Right ventricle myocardium superior (tissue), 1 donor: Measurements from ENCODE around the gene TSPAN13. TPM values are rescaled to one million over a fixed set of nuclear protein-coding genes. Genes with fewer than 3 reads are reported as not detected.

Experiments
- ATAC-seq: fragments of 200-7000 bp; cut with Tn5 transposase; one replicate; pipeline ENCODE4 v1.9.1; 2020; ENCODE audit warnings: mild to moderate bottlenecking; ENCODE audit not compliant: poor library complexity
- DNase-seq: peaks from one replicate; pipeline ENCODE4 v3.0.0-alpha.2; 2020
- intact Hi-C: fragments of 100-400 bp; cut with DNase I; formaldehyde crosslinking; loops from one replicate; pipeline ENCODE4 v1.11.2; 2022
- total RNA-seq: library from RNA; stranded (reverse); fragmentation: NEBNext Ultra II Directional; extraction: Animal tissue kit (Norgen Biotek cat#: 25700); gene quantifications from one replicate; pipeline ENCODE4 v1.2.1, GENCODE V29; 2021
- donor health status: DM: no; HTN: yes; CAD: no; lungs with severe emphysema.

Gene TSPAN13
- total RNA-seq, 1 donor from 2014 or later: 14.8 TPM

GRCh38 chr7:16801579-16801978 lies 48.0 kb downstream of the TSPAN13 start:
- no peak for ATAC-seq
- intact Hi-C loops: loop anchor here (10.0 kb wide), 1 partner anchor 113 kb away; no protein-coding TSS in a partner anchor
- no peak for DNase-seq

- intact Hi-C loops: loop anchor here (10.0 kb wide), 1 partner anchor 112 kb away; no protein-coding TSS in a partner anchor
- DNase-seq (no peak), ATAC-seq (no peak)
These were observed 49.6 kb downstream of the TSPAN13 start for GRCh38 chr7:16803125-16803524.

DNA sequence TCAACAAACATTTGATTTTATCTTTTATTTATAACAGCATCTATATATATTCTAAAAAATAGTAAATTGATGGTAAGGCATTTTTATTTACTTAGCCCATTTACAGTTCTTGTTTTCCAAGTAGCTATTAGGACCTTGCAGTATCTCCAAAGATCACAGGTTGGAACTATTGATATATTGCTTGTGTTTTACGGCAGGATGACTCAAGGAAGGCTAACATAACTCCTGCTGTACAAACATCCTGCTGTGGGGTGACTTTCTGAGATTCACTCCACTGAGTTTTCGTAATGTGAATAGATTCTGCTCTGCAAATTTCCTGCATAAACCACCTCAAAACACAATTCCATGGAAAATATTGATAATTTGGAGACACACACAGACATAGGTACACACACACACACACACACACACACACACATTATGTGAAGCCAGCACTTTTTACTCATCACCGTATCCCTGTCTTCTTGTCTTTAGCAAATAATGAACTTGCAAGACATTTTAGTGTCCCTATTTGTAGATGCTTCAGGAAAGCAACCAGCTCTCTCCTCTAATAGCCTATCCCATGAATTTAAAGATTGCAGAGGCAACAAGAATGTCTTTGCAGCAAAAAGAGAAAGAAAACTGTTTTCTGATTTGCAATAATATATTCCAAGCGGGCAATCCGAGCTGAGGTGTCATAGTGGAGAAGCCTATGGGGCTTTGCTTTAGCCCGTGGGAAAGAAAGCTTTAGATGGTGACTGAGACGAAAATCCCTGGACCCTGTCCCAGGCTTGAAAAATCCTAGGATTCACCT lies 50.5 kb downstream of the TSPAN13 start:
- no peak for ATAC-seq
- intact Hi-C loops: loop anchor here (10.0 kb wide), 1 partner anchor 111 kb away; no protein-coding TSS in a partner anchor
- DNase-seq: no peak

DNA sequence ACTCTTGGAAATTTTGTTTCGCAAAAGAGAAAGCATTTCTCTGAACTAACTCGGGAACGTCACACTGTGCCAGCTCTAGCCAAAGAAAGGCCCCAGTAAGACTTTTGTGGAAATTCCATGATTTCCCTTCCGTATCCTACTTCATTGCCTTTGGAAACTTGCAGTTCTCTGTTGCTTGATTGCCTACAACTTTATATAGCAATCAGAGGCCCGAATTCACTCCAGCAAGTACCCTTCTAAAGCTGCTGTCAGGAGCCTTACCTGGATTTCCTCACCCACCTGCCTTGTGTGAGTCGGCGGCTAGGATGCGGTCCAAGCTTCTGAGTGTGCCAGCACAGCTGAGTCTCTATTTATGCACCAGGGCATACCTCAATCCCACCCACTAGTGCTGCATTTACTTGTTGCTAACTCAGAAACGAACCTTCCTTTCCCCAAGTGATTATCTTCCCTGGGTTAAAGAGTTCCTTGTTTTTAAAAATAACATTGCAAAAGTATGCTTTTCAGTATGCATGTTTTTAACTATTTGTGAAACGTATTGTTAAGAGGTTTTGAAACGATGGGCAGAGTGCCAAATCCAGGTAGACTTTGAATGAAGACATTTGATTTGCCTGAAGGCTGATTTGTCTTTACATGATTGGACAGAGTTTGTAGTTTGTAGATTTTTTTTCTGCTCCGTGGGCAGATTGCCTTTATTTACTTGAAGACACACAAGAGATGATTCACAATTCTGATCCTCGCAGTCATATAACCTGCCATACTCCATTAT lies 51.3 kb downstream of the TSPAN13 start, which contains the start of gene AGR2:
Gene AGR2, minus strand, starts transcription at position 326 of the 766 bp plus-strand sequence. CDS start 3,203 bp downstream, outside the sequence.
- ATAC-seq (no peak), DNase-seq (no peak)
- intact Hi-C loops: loop anchor here (10.0 kb wide), 1 partner anchor 110 kb away; no protein-coding TSS in a partner anchor

- DNase-seq: no peak
- intact Hi-C loops: loop anchor here (10.0 kb wide), 1 partner anchor 109 kb away; no protein-coding TSS in a partner anchor
- no peak for ATAC-seq
These were observed 51.9 kb downstream of the TSPAN13 start for GRCh38 chr7:16805441-16805840.

- DNase-seq (no peak), ATAC-seq (no peak)
- intact Hi-C loops: no loop called here
These were observed 56.6 kb downstream of the TSPAN13 start for GRCh38 chr7:16810112-16810511.

DNA sequence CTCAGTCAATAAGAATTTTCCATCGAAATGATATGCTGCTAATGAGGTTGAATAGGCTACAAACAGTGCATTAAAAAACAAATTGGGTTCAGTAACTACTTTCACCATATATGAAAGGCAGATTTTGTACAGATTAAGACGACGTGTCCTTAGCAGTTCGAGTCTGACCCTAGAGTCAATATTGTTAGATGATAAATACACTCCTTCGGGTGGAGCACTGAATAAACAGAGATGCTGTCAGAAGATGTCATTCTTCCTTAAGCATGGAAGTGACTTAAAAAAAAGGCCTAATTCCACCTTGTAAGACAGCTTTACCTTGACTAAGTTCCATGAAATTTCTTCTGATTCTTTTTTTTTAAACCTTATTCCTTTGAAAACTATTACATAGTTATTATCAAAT lies 57.0 kb downstream of the TSPAN13 start:
- DNase-seq (no peak), ATAC-seq (no peak)
- intact Hi-C loops: no loop called here

DNA sequence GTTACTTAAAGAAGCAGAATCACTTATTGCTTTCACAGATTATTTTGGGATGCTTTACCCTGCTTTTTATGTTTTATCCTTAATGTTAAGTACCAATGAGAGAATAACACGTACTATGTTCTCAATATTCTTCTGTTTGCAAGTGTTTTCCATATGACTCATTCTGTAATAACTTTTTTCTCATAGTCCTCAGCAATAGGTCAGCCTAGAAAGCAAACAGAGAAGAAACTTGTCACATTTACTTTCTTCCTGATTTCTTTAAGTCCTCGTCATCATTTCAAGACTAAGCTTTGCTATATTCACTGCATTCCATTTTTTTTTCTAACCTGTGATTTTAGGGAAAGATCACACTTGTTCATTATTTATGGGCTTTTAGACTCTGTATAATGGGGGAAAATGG lies 58.0 kb downstream of the TSPAN13 start:
- ATAC-seq: no peak
- DNase-seq: no peak
- intact Hi-C loops: no loop called here

GRCh38 chr7:16812542-16813231 lies 59.1 kb downstream of the TSPAN13 start:
- intact Hi-C loops: no loop called here
- DNase-seq (no peak), ATAC-seq (no peak)

DNA sequence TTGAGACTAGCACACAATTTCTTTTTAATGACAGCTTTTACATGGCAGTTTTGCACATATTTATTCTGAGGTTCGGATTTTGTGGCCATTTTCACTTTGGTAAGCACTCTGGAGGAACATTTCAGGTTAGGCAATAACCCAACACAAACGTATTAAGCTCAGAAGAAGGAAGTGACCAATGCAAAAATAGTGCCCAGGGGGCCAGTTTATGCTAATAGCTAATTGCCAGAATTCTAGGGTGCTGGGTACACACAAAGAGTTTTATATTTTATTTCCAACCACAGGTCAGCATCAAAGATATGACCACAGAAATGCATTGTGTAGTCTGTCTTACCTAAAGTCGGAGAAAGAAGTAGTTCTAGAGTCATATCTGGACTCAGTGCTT lies 59.7 kb downstream of the TSPAN13 start:
- no peak for ATAC-seq
- DNase-seq: no peak
- intact Hi-C loops: no loop called here

DNA sequence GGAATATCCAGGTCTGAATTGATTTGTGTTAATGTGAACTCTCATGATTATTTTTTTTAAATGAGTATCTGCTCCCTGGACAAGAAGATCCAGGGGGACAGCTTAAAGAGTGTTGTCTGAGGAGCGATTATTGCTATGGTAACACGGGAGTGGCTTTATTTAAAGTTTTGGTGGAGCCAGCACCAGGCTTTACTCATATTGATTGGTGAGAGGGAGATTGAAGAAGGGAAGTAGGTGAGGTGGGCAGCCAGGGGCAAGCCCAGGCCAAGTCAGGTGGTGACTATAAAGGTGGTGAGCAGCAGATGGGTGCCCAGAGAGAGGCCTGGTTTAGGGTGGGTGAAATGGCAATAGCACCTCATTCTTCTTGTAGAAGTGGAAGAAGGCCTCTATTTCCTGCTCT lies 61.4 kb downstream of the TSPAN13 start:
- no peak for DNase-seq
- intact Hi-C loops: no loop called here
- ATAC-seq: no peak

DNA sequence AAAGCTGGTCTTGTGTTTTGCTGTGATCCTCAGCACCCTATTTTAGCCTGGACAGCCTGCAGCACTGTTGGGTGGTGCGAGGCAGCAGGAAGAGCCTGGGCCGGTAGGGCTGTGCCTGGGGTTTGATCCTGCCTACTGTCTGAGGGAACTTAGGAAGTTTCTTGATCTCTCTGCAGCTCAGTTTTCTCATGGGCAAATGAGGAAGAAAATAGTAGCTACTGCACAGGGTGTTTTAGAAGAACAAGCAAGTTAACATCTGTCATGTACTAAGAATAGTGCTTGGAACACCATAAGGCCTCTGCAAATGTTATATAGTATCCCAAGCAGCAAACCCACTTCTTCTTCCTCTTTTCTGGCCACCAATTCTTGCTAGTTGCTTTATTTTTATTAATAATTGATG lies 63.3 kb downstream of the TSPAN13 start:
- peak; percentile 65 for ATAC-seq

DNA sequence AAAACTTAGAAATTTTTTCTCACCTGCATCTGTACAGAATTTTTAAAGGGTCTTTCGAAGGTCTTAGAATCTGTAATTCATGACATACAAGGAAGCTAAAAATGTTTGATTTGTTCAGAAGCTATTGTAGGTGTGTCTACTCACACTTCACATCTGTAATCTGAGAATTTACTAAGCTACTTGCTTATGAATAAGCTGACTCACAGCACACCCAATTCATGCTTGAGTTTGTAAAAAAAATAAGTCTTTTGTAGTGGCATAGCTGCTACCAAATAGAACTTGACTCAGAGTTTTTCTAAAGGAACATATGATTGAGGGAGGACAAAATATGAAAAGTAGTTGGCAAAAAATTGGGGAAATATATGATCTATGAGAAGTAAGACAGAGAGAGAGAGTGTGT lies 64.0 kb downstream of the TSPAN13 start:
- ATAC-seq (no peak), DNase-seq (no peak)
- intact Hi-C loops: no loop called here

More for the DNA sequence above, 63.3 kb downstream of the TSPAN13 start:
- DNase-seq: peak; percentile 42
- intact Hi-C loops: no loop called here

- ATAC-seq: no peak
- intact Hi-C loops: no loop called here
- DNase-seq: no peak
These were observed 65.2 kb downstream of the TSPAN13 start for GRCh38 chr7:16818732-16819131.

- intact Hi-C loops: no loop called here
- no peak for ATAC-seq
- DNase-seq: no peak
These were observed 68.5 kb downstream of the TSPAN13 start for GRCh38 chr7:16822029-16822428.

DNA sequence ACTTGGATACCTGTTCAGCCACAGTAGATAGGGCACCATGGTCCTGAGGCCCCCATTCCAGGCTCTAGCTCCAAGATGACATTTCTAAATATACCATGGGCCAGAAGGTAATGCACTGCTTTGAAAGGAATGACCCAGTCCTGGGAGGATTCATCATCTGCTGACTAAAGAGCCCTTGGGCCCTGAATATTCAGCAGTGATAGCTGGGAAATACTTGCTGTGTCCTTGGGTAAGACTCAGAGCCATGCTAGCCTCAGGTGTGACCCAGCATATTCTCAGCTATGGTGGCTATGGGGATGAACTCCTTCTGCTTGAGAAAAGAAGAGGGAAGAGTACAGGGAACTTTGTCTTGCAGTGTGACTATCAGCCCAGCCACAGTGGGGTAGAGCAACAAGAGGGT lies 72.5 kb downstream of the TSPAN13 start:
- intact Hi-C loops: no loop called here
- DNase-seq: no peak
- ATAC-seq: no peak

DNA sequence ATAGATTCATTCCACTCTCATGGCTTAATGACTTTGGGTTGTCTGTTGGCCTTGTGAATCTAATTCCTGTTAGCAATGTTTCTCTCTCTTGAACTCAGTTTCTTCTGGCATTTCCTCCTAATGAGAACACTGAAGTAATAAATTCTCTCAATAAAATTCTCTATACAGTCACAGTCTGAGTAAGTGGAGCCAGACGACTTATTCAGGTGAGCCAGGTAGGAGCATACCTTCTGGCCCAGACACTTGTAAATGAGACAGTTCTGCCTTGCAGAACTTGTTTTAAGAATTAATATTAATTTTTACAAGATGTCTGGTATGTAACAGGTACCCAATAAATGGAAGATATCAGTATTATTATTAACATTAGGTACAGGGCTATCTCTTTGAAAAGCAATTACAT lies 79.8 kb downstream of the TSPAN13 start:
- no peak for DNase-seq
- intact Hi-C loops: no loop called here
- ATAC-seq: no peak
